ENCODE data around the gene ARHGAP20. TPM values are rescaled to one million over a fixed set of nuclear protein-coding genes. Genes with fewer than 3 reads are reported as not detected.

Gene ARHGAP20
- polyA plus RNA-seq, 2 donors, result 0.33 to 0.60 TPM

GRCh38 chr11:110724358-110724757, 12.1 kb upstream of the ARHGAP20 start:
- 74 to 94% methylated on average over 2 of the region's 2 CpGs for WGBS, 2 donors
- H3K4me1 ChIP-seq (ENCODE audit: control insufficient read depth in 2 of 2, insufficient read depth in 2 of 2, low read length in 1 of 2), result no peaks in the 10 kb centered on the region
- no peaks in the 10 kb centered on the region for H3K27me3 ChIP-seq (ENCODE audit: control insufficient read depth in 1 of 2, insufficient read depth in 2 of 2, low read length in 2 of 2)
- H3K36me3 ChIP-seq (ENCODE audit: control insufficient read depth in 2 of 2, insufficient read depth in 2 of 2, low read length in 1 of 2), result no peaks in the 10 kb centered on the region
- no peaks in the 10 kb centered on the region for H3K9me3 ChIP-seq (ENCODE audit: control insufficient read depth in 2 of 2, insufficient read depth in 1 of 2, low read depth in 1 of 2, low read length in 1 of 2)
- H3K4me3 ChIP-seq (ENCODE audit: low read depth in 1 of 2, low read length in 2 of 2), result no peak overlapping the region
- no peak overlapping the region for H3K27ac ChIP-seq (ENCODE audit: low read depth in 2 of 2, low read length in 1 of 2)

GRCh38 chr11:110720431-110721275, 8.4 kb upstream of the ARHGAP20 start:
- Histone ChIP-seq H3K4me3 (ENCODE audit: low read depth in 1 of 2, low read length in 2 of 2) (no peak overlapping the region), H3K4me1 (ENCODE audit: control insufficient read depth in 2 of 2, insufficient read depth in 2 of 2, low read length in 1 of 2) (no peaks in the 10 kb centered on the region), H3K27ac (ENCODE audit: low read depth in 2 of 2, low read length in 1 of 2) (no peak overlapping the region), H3K36me3 (ENCODE audit: control insufficient read depth in 2 of 2, insufficient read depth in 2 of 2, low read length in 1 of 2) (no peaks in the 10 kb centered on the region), H3K27me3 (ENCODE audit: control insufficient read depth in 1 of 2, insufficient read depth in 2 of 2, low read length in 2 of 2) (no peaks in the 10 kb centered on the region), H3K9me3 (ENCODE audit: control insufficient read depth in 2 of 2, insufficient read depth in 1 of 2, low read depth in 1 of 2, low read length in 1 of 2) (no peaks in the 10 kb centered on the region)
- WGBS, 2 donors, result 45 to 52% methylated on average over 3 of the region's 3 CpGs

GRCh38 chr11:110716361-110716760, 4.1 kb upstream of the ARHGAP20 start:
- H3K36me3 ChIP-seq (ENCODE audit: control insufficient read depth in 2 of 2, insufficient read depth in 2 of 2, low read length in 1 of 2), result no peaks in the 10 kb centered on the region
- no peak overlapping the region for H3K27ac ChIP-seq (ENCODE audit: low read depth in 2 of 2, low read length in 1 of 2)
- H3K9me3 ChIP-seq (ENCODE audit: control insufficient read depth in 2 of 2, insufficient read depth in 1 of 2, low read depth in 1 of 2, low read length in 1 of 2), result peaks cover 0 to 2% of the 10 kb centered on the region in 2 donors
- peaks cover 0 to 5% of the 10 kb centered on the region in 2 donors for H3K4me1 ChIP-seq (ENCODE audit: control insufficient read depth in 2 of 2, insufficient read depth in 2 of 2, low read length in 1 of 2)
- no peak overlapping the region for H3K4me3 ChIP-seq (ENCODE audit: low read depth in 1 of 2, low read length in 2 of 2)
- 97% methylated on average over 2 of the region's 2 CpGs for WGBS, 2 donors
- no peaks in the 10 kb centered on the region for H3K27me3 ChIP-seq (ENCODE audit: control insufficient read depth in 1 of 2, insufficient read depth in 2 of 2, low read length in 2 of 2)

- Histone ChIP-seq H3K9me3 (ENCODE audit: control insufficient read depth in 2 of 2, insufficient read depth in 1 of 2, low read depth in 1 of 2, low read length in 1 of 2) (peaks cover 0 to 2% of the 10 kb centered on the region in 2 donors), H3K36me3 (ENCODE audit: control insufficient read depth in 2 of 2, insufficient read depth in 2 of 2, low read length in 1 of 2) (no peaks in the 10 kb centered on the region), H3K27me3 (ENCODE audit: control insufficient read depth in 1 of 2, insufficient read depth in 2 of 2, low read length in 2 of 2) (no peaks in the 10 kb centered on the region), H3K4me1 (ENCODE audit: control insufficient read depth in 2 of 2, insufficient read depth in 2 of 2, low read length in 1 of 2) (peaks cover 0 to 8% of the 10 kb centered on the region in 2 donors), H3K4me3 (ENCODE audit: low read depth in 1 of 2, low read length in 2 of 2) (no peak overlapping the region), H3K27ac (ENCODE audit: low read depth in 2 of 2, low read length in 1 of 2) (no peak overlapping the region)
- 47 to 55% methylated on average over 1 of the region's 1 CpG for WGBS, 2 donors
Observed at GRCh38 chr11:110715541-110715940, 3.3 kb upstream of the ARHGAP20 start.

- Histone ChIP-seq H3K9me3 (ENCODE audit: control insufficient read depth in 2 of 2, insufficient read depth in 1 of 2, low read depth in 1 of 2, low read length in 1 of 2) (peaks cover 0 to 2% of the 10 kb centered on the region in 2 donors), H3K4me3 (ENCODE audit: low read depth in 1 of 2, low read length in 2 of 2) (no peak overlapping the region), H3K4me1 (ENCODE audit: control insufficient read depth in 2 of 2, insufficient read depth in 2 of 2, low read length in 1 of 2) (peaks cover 0 to 8% of the 10 kb centered on the region in 2 donors), H3K36me3 (ENCODE audit: control insufficient read depth in 2 of 2, insufficient read depth in 2 of 2, low read length in 1 of 2) (no peaks in the 10 kb centered on the region), H3K27me3 (ENCODE audit: control insufficient read depth in 1 of 2, insufficient read depth in 2 of 2, low read length in 2 of 2) (no peaks in the 10 kb centered on the region), H3K27ac (ENCODE audit: low read depth in 2 of 2, low read length in 1 of 2) (peak overlapping the region in 1 of 2 donors; percentile 20)
- WGBS, 2 donors, result 16 to 19% methylated on average over 9 of the region's 9 CpGs
Observed at GRCh38 chr11:110713449-110713776, 1.2 kb upstream of the ARHGAP20 start.

GRCh38 chr11:110712659-110713448, 617 bp upstream of the ARHGAP20 start:
- H3K27ac ChIP-seq (ENCODE audit: low read depth in 2 of 2, low read length in 1 of 2), result peak overlapping the region; percentile 28 to 70
- H3K4me3 ChIP-seq (ENCODE audit: low read depth in 1 of 2, low read length in 2 of 2), result peak overlapping the region; percentile 62 to 69
- no peaks in the 10 kb centered on the region for H3K36me3 ChIP-seq (ENCODE audit: control insufficient read depth in 2 of 2, insufficient read depth in 2 of 2, low read length in 1 of 2)
- peaks cover 0 to 8% of the 10 kb centered on the region in 2 donors for H3K4me1 ChIP-seq (ENCODE audit: control insufficient read depth in 2 of 2, insufficient read depth in 2 of 2, low read length in 1 of 2)
- 1% methylated on average over 50 of the region's 50 CpGs for WGBS, 2 donors
- H3K27me3 ChIP-seq (ENCODE audit: control insufficient read depth in 1 of 2, insufficient read depth in 2 of 2, low read length in 2 of 2), result no peaks in the 10 kb centered on the region
- H3K9me3 ChIP-seq (ENCODE audit: control insufficient read depth in 2 of 2, insufficient read depth in 1 of 2, low read depth in 1 of 2, low read length in 1 of 2), result peaks cover 0 to 2% of the 10 kb centered on the region in 2 donors

GRCh38 chr11:110711448-110711775, 825 bp downstream of the ARHGAP20 start:
- Histone ChIP-seq H3K4me3 (ENCODE audit: low read depth in 1 of 2, low read length in 2 of 2) (peak overlapping the region; percentile 69 to 75), H3K4me1 (ENCODE audit: control insufficient read depth in 2 of 2, insufficient read depth in 2 of 2, low read length in 1 of 2) (peaks cover 0 to 8% of the 10 kb centered on the region in 2 donors), H3K27me3 (ENCODE audit: control insufficient read depth in 1 of 2, insufficient read depth in 2 of 2, low read length in 2 of 2) (no peaks in the 10 kb centered on the region), H3K27ac (ENCODE audit: low read depth in 2 of 2, low read length in 1 of 2) (peak overlapping the region; percentile 60 to 69), H3K36me3 (ENCODE audit: control insufficient read depth in 2 of 2, insufficient read depth in 2 of 2, low read length in 1 of 2) (no peaks in the 10 kb centered on the region), H3K9me3 (ENCODE audit: control insufficient read depth in 2 of 2, insufficient read depth in 1 of 2, low read depth in 1 of 2, low read length in 1 of 2) (peaks cover 0 to 2% of the 10 kb centered on the region in 2 donors)
- WGBS, 2 donors, result 1 to 2% methylated on average over 23 to 24 of the region's 24 CpGs

- WGBS, 2 donors, result 4 to 6% methylated on average over 33 of the region's 33 CpGs
- Histone ChIP-seq H3K36me3 (ENCODE audit: control insufficient read depth in 2 of 2, insufficient read depth in 2 of 2, low read length in 1 of 2) (no peaks in the 10 kb centered on the region), H3K9me3 (ENCODE audit: control insufficient read depth in 2 of 2, insufficient read depth in 1 of 2, low read depth in 1 of 2, low read length in 1 of 2) (peaks cover 0 to 2% of the 10 kb centered on the region in 2 donors), H3K27ac (ENCODE audit: low read depth in 2 of 2, low read length in 1 of 2) (no peak overlapping the region), H3K4me1 (ENCODE audit: control insufficient read depth in 2 of 2, insufficient read depth in 2 of 2, low read length in 1 of 2) (peaks cover 0 to 8% of the 10 kb centered on the region in 2 donors), H3K27me3 (ENCODE audit: control insufficient read depth in 1 of 2, insufficient read depth in 2 of 2, low read length in 2 of 2) (no peaks in the 10 kb centered on the region), H3K4me3 (ENCODE audit: low read depth in 1 of 2, low read length in 2 of 2) (peak overlapping the region; percentile 69 to 75)
Observed at GRCh38 chr11:110710628-110711381, 1.4 kb downstream of the ARHGAP20 start.

- WGBS, 2 donors, result 78 to 89% methylated on average over 5 of the region's 5 CpGs
- Histone ChIP-seq H3K36me3 (ENCODE audit: control insufficient read depth in 2 of 2, insufficient read depth in 2 of 2, low read length in 1 of 2) (no peaks in the 10 kb centered on the region), H3K9me3 (ENCODE audit: control insufficient read depth in 2 of 2, insufficient read depth in 1 of 2, low read depth in 1 of 2, low read length in 1 of 2) (no peaks in the 10 kb centered on the region), H3K4me3 (ENCODE audit: low read depth in 1 of 2, low read length in 2 of 2) (no peak overlapping the region), H3K27ac (ENCODE audit: low read depth in 2 of 2, low read length in 1 of 2) (no peak overlapping the region), H3K4me1 (ENCODE audit: control insufficient read depth in 2 of 2, insufficient read depth in 2 of 2, low read length in 1 of 2) (no peaks in the 10 kb centered on the region), H3K27me3 (ENCODE audit: control insufficient read depth in 1 of 2, insufficient read depth in 2 of 2, low read length in 2 of 2) (no peaks in the 10 kb centered on the region)
Observed at GRCh38 chr11:110704210-110704864, 7.9 kb downstream of the ARHGAP20 start.
